Right hindlimb (tissue), 1 donor: ENCODE data around the gene ABCA2.
"Not testable (repeated sequence)": the region's sequence is repeated elsewhere in the genome, so short reads cannot be mapped to it uniquely, and the experiment has no call there.

Experiments
- DNase-seq: peaks from one replicate; pipeline ENCODE4 v3.0.0-alpha.2; 2018

ABCA2 gene

GRCh38 chr9:137064027-137064879, 36.2 kb upstream of the ABCA2 start:
- DNase-seq: peak; percentile 74

DNA sequence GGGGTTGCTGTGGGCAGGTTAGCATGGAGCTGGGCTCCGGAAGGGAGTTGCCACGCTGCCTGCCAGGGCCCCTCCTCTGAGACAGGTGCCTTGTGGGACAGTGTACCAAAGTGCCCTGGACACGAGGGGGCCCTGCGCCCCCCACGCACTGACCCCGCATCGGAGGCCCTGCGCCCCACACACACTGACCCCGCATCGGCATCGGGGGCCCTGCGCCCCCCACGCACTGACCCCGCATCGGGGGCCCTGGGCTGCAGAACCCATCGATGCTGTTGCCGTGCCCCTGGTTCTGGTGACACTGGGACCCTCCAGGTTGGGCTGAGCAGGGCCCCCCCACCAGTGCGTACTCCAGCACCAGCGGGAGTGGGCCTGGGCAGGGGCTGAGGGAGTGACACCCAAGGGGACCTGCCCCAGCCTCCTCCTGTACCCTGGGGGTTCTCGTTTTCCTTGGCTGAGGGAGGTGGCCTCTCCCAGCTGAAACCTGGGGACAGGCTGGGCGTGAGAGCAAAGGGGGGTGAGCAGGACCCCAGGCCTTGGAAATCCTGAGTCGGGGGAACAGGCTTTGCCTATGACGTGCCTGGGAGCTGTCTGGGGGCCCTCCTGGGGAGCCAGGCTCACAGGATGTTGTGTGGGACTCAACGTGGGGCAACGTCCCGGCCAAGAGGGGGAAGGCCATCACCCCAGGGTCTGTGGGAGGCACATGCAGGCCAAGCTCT, 35.4 kb upstream of the ABCA2 start:
- no peak for DNase-seq

GRCh38 chr9:137062798-137063197, 34.8 kb upstream of the ABCA2 start:
- DNase-seq: not testable (repeated sequence)

DNA sequence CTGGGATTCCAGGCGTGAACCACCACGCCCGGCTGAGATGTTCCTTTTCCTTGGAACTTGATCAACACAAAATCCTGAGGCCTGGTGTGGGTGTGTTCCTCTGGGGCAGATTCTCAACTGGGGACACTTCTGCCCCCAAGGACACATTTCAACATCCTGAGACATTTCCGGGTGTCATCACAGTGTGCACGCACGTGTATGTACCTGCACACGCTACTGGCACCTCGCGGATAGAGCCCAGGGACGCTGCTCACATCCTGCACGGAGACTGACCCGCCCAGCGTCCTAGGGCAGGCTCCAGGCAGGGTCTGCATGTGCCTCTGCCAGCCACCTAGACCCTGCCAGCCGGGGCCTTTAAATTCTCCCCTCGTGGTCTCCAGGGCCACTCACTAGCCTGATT, 34.3 kb upstream of the ABCA2 start:
- DNase-seq: no peak

DNA sequence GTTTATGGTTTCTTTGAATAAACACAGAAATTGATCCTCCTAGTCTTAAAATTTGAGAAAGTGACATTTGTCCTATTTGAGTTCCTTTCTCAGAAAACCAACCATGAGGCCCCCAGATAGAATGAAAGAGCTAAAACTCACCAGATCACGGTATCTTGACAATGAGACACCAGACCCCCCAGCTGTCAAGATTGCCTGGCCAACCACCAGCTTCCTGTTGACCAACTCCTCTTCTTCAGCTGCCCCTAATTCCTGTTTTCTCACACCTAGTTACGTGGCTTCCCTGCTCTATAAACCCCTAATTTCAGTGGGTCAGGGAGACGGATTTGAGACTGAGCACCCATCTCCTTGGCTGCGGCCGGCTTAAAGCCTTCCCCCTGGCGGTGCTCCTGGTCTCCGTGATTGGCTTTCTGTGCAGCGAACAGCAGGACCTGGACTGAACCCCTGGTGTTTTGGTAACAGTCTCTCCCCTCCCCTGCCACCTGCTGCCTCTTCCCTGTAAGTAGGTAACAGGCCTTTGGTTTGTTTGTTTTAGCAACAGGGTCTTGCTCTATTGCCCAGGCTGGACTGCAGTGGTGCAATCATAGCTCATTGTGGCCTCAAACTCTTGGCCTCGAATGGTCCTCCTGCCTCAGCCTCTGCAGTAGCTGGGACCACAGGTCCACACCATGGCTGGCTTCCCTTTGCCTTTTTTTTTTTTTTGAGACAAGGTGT, 30.6 kb upstream of the ABCA2 start:
- no peak for DNase-seq

- no peak for DNase-seq
These were observed 29.5 kb upstream of the ABCA2 start for GRCh38 chr9:137057545-137057944.

GRCh38 chr9:137056739-137057415, 28.8 kb upstream of the ABCA2 start:
- no peak for DNase-seq

DNA sequence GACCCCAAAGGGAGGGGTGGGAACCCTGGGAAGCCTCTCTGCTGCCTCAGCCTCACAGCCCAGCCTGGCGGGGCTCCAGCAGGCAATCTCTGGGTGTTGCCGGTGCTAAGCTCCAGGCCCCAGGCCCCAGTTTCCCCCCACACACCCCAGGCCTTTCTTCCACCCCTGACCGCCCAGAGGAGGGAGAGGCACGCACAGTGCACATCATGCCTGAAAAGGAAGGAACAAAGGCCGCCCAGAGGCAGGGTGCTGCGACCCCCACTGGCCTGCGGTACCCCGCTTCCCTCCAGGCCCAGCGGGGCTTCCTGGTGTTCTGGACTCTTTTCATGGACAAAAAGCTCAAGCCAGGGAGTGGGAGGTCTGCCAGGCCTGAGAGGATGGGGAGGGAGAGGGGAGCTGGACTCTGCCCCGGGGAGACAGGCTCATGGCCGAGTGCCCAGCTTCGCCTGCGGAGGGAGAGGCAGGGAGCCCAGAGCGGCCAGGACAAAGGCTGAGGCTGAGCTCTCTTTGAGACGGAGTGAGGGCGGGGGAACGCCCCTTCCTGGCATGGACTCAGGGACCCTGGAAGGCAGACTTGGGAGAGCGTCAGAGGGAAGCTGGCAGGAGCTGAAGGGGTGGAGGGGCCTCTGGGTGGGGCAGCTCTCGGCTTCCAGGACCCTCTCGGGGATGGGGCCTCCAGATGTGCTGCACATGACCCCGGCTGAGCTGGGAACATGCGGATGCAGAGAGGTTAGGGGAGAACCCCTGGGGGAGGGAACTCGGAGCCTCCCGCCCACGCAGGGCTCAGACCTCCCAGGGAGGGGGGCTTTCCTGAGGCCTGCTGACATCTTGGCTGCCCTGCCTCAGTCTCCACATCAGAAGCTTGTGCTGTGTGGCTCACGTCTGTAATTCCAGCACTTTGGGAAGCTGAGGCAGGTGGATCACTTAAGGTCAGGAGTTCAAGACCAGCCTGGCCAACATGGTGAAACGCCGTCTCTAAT, 27.6 kb upstream of the ABCA2 start:
- DNase-seq: peak; percentile 94

DNA sequence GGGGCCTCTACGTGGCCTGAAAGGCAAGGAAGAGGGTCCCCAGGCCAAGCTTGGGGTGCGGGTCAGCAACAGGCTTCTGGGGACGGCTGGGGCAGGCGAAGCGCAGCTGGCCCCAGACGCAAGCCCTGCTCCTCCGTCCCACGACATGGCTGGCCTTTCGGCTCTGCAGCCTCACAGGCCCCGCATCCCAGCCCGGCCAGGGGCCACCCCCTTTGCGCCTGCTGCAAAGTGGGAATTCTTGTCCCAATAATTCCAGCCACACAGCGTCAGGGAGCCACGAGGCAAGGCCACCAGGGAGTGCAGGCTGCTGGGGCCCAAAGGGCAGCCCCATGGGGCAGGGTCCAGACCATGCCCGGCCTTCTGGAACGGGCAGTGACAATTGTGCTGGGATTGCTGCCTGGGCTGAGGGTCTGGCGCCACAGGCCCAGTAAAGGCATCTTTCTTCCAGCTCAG, 26.9 kb upstream of the ABCA2 start:
- no peak for DNase-seq

GRCh38 chr9:137053944-137054931, 26.2 kb upstream of the ABCA2 start, which contains the start of gene ENTPD2:
Gene ENTPD2, minus strand, starts transcription at chr9:137054061. Its CDS starts 64 bp downstream, at chr9:137053997.
- DNase-seq: no peak

DNA sequence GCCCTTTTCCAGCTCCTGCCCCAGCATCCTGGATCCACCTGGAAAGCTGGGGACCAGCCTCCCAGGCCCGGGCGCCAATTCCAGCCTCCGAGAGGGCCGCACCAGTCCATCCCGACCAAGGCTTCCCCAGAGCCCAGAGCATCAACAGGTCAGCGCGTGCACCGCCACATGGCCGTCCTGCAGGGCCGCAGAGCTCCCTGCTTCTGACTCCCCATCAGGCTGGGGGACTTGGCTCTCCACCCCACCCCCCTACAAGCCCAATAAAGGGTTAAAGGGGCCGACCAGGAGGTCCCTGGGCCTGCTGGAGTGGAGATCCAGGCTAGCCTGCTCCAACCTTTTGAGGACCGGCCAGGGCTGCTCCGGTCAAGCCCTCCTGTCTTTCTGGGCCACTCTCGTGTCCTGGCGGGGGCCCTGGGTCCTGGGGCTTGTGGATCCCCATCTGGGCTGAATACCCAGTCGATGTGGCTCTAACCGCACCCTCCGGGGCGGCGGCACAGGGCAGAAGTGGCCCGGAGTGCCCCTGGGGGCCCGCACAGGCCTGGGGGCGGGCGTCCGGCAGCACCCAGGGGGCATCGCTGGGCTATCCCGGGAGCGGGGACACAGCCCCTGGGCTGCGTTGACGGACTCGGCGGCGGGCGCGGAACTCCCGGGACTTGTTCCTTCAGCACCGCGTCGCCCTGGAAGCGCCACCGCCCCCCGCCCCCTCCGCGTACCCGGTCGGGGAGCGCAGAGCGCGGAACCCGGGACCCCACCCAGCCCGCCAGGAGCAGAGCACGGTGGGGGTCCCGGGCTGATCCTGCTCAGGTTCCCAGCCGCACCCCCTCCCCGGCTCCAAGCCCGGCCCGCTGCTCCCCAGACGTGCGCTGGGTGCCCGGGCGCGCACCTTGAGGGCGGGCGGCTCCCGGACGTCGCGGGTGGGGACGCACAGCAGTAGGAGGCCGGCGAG, 25.2 kb upstream of the ABCA2 start:
- DNase-seq: no peak

DNA sequence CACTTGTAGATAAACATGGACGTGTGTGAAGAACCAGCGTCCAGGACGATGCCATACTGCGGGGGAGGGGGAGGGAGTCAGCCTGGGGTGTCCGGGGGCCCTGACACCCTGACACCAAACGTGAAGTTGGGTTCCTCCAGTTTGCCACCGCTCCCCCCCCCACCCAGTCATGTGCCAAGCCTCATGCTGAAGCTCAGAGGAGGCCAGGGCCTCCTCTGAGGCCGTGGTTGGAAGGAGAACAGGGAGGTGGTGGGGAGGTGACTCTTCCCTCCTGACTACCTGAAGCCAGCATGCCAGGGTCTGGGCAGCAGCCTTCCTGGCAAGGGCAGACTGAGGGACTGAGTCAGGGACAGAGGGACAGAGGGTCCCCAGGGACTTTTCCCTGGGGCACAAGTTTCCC, 24.3 kb upstream of the ABCA2 start:
- no peak for DNase-seq

DNA sequence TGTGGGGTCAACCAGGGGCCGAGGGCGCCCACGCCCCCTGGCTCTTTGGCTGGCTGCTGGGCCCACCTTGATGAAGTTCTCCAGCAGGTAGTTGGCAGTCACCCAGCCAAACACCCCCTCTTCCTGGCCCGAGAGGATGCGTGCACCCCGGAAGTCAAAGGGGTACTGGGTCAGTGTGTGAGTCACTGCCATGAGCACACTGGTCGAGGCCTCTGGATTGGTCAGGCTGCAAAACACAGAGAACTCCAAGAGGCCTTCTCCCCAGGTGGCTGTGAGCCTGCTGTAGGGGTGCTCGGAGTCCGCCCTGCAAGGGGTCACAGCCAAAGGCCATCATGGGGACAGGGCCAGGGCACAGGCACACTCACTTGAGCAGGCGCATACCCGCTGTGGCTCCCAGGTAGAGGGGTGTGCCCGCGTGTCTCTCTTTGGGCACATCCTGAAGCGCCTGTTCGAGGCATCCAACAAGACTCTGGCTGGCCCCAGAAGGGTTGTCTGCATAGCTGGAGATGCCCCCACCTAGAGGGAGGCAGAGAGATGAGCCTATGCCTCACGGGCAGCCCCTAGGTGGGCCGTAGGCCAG, 23.2 kb upstream of the ABCA2 start:
- DNase-seq: no peak

GRCh38 chr9:137050570-137050969, 22.5 kb upstream of the ABCA2 start:
- DNase-seq: no peak

GRCh38 chr9:137049544-137050449, 21.8 kb upstream of the ABCA2 start:
- DNase-seq: no peak

DNA sequence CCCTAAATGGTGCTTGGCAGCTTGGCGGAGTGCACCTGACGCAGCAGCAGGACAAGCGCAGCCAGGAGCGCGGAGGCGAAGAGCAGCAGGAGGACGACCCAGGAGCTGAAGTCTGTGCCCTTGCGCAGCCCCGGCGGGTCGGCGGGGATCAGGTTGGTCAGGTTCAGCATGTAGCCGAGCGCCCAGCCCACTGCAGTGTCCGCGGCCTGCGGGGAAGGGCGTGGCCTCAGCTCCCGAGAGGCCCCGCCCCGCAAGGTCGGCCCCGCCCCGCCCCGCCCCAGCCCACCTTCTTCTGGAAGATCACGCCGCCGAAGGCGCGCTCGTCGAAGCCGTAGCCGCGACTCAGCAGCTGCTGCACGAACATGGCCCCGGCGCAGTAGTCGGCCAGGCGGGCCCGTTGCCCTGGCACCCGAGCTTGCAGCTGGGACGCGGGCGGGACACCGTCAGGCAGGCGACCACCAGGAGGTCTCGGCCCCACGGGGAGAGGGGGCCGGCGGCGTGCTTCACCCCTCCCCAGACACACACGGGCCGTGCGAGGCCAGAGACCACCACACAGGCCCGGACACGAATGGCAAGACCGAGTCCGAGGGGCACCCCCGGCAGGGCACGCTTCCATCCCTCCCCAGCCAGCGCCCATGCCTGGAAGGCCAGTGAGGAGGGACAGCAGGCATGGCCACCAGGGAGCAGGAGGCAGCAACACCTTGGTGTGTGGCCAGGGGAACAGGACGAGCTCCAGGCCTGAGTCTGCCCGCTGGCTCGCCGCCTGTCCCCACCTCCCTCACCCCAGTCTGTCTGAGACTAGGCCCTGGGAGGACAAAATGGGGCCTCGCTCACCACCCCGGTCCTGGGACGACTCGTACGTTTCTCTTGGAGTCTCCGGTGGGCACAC, 20.9 kb upstream of the ABCA2 start:
- DNase-seq: no peak
